GM19452 (cell line): ENCODE data around the gene PALB2.
"Not testable (repeated sequence)": the region's sequence is repeated elsewhere in the genome, so short reads cannot be mapped to it uniquely, and the experiment has no call there.

ENCODE experiments used
- ATAC-seq: cut with Tn5 transposase; IDR thresholded peaks from one replicate; pipeline ENCODE4 v1.9.1; 2021; ENCODE audit not compliant: unreplicated experiment

Gene PALB2

DNA sequence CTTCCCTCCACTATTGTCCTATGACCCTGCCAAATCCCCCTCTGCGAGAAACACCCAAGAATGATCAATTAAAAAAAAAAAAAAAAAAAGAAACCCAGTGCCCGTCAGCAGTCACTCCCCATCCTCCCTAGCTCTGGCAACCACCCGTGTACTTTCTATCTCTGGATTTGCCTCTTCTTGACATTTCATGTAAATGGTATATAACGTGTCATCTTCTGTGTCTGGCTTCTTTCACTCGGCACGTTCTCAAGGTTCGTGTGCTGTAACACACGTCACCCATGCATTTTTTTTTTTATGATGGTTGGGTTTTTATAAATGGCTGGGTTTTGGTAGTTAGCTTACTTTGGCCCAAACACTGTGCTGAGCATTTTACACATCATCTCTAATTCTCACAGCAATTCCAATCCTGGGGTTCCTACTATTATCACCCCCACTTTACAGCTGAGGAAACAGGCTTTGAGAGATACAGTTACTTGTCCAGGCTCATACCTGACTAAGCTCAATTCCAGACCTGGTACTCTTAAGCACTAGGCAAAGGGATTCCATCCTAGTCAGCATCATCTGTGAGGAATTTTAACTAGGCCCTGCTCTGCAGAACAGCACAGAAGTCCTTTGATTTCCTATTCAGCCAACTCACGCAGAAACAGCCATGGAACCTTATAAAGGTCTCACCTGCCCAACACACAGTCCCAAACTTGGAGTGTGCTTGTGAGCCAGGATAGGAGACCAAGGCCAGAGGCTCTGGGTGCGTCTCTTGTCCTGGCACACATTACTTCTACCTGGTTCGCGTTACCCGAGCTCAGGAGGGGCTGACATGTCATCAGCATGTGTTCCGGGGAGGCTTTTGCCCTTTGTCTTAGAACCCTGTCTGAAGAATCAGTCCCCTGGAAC is 56.7 kb downstream of the PALB2 start:
- no peak for ATAC-seq

DNA sequence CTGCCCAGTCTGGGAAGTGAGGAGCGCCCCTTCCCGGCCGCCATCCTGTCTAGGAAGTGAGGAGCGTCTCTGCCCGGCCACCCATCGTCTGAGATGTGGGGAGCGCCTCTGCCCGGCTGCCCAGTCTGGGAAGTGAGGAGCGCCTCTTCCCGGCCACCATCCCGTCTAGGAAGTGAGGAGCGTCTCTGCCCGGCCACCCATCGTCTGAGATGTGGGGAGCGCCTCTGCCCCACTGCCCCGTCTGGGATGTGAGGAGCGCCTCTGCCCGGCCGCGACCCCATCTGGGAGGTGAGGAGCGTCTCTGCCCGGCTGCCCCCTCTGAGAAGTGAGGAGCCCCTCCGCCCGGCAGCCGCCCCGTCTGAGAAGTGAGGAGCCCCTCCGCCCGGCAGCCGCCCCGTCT is 57.8 kb downstream of the PALB2 start:
- not testable (repeated sequence) for ATAC-seq

DNA sequence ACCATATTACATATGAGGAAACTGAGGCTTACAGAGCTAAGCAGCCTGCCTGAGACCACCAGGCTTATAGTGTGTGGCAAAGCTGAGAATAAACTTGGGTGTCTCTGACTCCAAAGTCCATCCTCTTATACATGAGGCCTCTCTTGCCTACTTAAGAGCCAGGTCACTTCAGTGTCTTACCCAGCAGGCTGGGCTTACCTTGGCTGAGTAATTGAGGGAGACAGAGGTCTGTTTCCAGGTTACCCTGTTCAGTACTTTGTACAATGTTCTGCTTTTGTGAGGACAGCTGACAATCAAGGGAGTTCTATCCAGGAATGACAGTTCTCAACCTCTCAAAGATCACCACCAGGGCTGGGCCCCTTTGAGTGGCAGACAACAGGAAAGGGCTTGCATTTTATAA is 59.3 kb downstream of the PALB2 start:
- no peak for ATAC-seq

GRCh38 chr16:23580391-23580790 is 60.7 kb downstream of the PALB2 start:
- no peak for ATAC-seq

DNA sequence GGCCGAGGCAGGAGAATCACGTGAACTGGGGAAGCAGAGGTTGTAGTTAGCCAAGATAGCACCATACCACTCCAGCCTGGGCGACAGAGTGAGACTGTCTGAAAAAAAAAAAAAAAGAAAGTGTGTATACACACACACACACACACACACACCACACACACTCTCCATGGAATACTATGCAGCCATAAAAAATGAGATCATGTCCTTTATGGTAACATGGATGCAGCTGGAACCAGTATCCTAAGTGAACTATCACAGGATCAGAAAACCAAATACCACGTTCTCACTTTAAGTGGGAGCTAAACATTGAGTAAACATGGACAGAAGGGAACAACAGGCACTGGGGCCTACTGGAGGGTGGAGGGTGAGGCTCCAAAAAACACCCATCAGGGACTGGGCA is 61.7 kb downstream of the PALB2 start:
- no peak for ATAC-seq

GRCh38 chr16:23578101-23578830 is 62.8 kb downstream of the PALB2 start:
- ATAC-seq, result no peak

GRCh38 chr16:23577493-23577892 is 63.6 kb downstream of the PALB2 start:
- no peak for ATAC-seq

DNA sequence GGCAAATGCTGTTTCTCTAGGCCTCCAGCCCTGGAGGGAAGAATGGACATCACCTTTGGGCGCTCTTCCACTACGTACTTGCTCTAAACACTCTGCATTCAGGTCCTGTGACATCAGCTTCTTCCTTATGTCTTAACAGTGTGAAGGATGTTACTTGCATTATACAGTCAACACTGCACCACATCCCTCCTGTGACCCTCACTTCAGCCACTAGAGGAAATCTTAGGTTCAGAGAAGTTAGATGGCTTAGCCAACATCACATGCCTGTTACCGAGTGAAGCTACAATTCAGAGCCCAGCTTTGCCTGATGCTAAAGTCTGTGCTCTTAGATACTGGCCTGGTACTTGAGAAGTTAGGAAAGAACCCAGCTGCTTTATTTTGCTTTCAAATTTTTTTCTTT is 65.3 kb downstream of the PALB2 start:
- ATAC-seq, result no peak

- ATAC-seq, result no peak
Observed at GRCh38 chr16:23573817-23574216, 67.3 kb downstream of the PALB2 start.

- no peak for ATAC-seq
Observed at GRCh38 chr16:23572394-23572793, 68.7 kb downstream of the PALB2 start.

DNA sequence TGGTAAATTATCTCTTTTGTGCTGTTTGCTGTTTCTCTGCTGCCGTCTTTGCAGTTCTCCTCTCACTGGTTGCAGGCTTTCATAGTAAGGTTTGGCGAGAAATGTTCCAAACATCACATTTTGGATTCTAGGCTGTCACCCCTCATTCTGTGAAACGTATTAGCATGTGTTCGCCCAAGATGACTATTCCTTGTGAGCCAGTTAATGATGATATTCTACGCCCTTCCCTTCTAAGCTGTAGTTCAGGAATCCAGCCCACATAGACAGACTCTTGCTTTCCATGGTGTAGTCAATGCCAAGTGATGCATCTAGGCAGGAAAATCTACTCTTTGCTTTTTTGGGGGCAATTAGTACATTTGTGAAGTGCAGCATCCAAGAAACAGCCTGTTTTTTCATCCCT is 69.2 kb downstream of the PALB2 start:
- ATAC-seq, result no peak

DNA sequence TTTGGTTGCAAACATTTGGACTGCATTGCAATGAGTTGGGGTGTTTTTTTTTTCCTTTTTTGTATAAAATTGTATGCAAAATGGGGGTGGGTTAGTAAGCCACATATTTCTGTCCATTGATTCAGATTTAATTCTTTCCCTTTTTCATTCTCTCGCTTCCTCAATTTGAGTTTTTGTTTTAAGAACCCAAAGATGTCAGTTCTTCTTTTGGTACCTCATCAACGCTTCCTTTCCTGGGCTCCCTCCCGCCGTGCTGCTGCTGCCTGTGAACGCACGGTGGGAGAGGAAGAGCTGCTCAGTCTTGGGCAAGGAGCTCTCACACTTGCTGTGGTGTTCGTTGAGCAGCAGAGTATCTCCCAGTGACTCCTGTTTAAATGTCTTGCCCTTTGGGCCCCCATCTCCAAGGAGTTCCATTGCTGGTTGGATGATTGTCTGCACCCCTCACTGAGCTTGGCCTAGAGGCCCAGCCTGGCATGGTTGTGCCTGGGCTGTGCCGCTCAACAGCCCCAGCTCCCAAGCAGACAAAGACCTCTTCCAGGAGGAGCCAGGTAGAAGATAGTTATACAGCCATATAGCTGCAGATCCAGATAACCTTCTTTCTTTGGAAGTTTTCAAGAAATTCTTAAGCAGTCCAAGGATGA is 70.0 kb downstream of the PALB2 start:
- ATAC-seq, result no peak

DNA sequence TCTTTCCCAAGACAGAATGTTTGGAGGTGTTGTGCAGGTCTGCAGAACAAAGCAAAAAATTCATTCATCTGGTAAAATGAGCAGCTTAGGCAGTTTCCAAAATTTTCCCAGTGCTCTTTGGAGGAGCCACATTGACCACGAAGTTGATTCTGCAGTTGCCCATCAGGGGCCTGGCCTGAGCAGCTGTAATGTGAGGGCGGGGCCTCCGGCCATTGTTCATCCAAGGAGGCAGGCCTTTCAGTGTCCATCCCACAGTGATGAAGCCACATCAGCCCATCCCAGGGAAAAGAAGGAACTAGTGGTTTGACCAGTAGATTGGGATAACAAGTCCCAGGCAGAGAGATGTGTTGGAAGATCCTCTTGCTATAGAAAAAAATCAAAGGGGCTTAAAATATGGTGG is 73.5 kb downstream of the PALB2 start:
- no peak for ATAC-seq

GRCh38 chr16:23566724-23567123 is 74.4 kb downstream of the PALB2 start:
- ATAC-seq, result no peak

DNA sequence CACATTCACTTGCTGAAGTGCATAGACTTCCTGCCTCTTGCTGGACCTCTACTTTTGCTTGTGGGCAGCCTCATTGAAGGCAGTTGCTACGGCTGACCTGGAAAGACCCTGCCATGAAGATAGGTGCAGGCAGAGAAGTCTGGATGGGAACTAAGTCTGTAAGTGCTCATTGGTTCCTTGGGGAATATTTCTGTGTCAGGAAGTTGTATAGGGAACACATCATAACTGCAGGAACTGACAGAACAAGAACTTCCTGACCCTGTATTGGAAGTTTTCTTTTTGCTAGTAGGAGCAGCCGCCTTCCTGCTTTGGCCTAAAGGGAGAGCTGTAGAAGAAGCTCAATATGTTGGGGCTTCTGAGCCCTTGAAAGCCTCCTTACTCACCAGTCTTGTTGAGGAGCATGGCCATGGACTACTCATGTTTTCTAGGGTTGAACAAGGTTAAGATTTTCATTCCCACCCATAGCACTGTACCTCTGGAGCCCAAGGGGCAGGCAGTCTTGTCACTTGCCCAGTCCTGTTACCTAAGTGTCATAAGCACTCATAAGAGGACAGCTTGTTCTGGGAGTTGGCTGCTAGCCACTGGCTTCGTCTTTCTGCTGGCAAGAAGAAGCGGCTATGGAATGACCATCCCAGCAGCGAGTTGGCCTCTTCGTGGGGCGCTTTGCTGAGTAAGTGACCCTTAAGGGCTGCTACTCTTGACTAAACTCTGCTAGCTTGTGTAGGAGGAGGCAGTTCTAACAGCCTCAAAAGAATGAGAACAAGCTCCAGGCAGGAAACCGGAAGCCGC is 76.3 kb downstream of the PALB2 start:
- no peak for ATAC-seq

DNA sequence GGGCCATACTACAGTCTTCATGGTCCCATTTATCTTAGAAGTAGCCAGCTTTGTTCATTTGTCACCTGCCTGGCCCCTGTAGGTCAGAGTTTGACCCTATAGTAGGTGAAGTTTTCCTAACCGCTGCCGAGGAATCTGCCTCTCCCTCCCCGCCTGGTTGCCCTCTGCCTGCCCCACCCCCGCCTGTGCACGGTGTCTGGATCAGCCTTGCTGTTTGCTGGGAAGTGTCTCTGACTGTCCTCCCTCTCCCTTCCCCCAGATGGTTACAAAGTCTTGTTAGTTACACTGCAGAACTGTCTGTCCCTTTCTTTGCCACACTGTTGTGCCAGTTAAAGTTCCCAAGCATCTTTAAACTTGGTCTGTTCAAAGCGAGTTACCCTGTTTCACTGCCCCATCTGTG is 77.9 kb downstream of the PALB2 start:
- no peak for ATAC-seq

DNA sequence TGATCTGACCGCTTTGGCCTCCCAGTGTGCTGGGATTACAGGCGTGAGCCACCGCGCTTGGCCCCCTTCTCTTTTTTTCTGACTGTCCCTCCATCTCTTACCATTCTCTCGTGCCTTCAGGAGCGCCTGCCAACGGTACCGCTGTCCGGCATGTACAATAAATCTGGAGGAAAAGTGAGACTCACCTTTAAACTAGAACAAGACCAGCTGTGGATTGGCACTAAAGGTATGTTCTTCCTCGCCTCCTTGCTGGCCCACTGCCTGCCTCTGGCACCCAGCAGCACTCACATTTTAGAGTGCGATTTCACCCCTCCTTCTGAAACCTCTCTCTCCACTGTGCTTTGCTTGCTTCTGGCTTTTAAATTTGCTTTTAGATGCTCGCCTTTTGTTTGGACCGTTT is 78.6 kb downstream of the PALB2 start:
- no peak for ATAC-seq

- ATAC-seq, result no peak
Observed at GRCh38 chr16:23561586-23561985, 79.5 kb downstream of the PALB2 start.

DNA sequence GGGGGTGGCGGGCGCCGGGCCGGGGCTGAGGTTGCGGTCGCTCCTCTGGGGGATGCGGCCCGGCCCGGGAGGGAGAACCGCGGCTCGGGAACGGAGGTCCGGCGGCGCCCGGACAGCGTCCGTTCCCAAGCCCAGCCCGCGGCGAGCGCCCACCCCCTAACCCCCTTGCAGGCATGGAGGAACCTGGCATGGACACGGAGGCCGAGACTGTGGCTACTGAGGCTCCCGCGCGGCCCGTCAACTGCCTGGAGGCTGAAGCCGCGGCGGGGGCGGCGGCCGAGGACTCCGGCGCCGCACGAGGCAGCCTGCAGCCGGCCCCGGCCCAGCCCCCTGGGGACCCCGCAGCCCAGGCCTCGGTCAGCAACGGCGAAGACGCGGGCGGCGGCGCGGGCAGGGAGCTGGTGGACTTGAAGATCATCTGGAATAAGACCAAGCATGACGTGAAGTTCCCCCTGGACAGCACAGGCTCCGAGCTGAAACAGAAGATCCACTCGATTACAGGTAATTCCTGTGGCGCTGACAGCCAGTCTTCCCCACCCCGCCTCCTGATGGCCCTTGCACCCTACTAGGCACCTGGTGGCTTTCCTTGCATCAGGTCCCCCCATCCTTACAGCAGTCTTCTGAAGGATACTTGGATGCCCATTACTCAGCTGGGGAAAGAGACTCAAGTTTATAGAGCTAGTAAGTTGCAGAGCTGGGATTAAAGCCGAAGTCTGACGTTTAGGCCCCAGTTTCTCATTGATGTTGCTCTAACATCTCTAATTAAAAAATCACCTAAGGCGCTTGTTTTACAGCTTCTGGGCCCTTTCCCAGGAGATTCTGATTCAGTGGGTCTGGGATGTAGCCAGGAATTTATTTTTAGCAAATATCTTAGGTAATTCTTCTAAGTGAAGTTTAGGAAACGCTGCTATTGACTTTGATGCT is 83.1 kb downstream of the PALB2 start:
- ATAC-seq, result peak; percentile 16
